Panc1 (cell line): ENCODE measurements around the gene KLRF2.

Experiments
- CTCF ChIP-seq: fragments of 450-650 bp; IDR thresholded peaks from 2 replicates; pipeline ENCODE4 v1.5.1; 2017; ENCODE audit warnings: mild to moderate bottlenecking
- POLR2AphosphoS5 ChIP-seq: IDR thresholded peaks from 2 replicates; pipeline ENCODE4 v1.6.1; 2012; ENCODE audit warnings: mild to moderate bottlenecking, low read depth, low read length, moderate library complexity
- REST ChIP-seq, 2 experiments: IDR thresholded peaks; 2 replicates each; pipeline ENCODE4 v1.6.1; 2011 to 2012; ENCODE audit warnings: low read depth in 2 of 2, control low read depth in 1 of 2, low read length in 1 of 2, mild to moderate bottlenecking in 1 of 2, moderate library complexity in 1 of 2; ENCODE audit not compliant: insufficient read depth in 1 of 2
- SIN3A ChIP-seq: IDR thresholded peaks from 2 replicates; pipeline ENCODE4 v1.6.1; 2012; ENCODE audit warnings: low read depth, mild to moderate bottlenecking, low read length, moderate library complexity, borderline replicate concordance; ENCODE audit not compliant: insufficient read depth
- TCF7L2 ChIP-seq: IDR thresholded peaks from 2 replicates; pipeline ENCODE4 v1.6.1; 2011; ENCODE audit warnings: mild to moderate bottlenecking, low read depth, low read length, inconsistent platforms

GRCh38 chr12:9851927-9852326, 29.4 kb upstream of the KLRF2 start:
- no peak for TF ChIP-seq REST (IDR thresholded peaks at IDR 0.05; ENCODE audit: insufficient read depth in 1 of 2, low read depth in 2 of 2, low read length in 1 of 2)
- TF ChIP-seq CTCF = no peak
- no peak for TF ChIP-seq SIN3A
- TF ChIP-seq POLR2AphosphoS5 = no peak
- TF ChIP-seq TCF7L2 = no peak
